Glomerular endothelial cell (primary cell): ENCODE measurements around the gene PRR14. TPM values are rescaled to one million over a fixed set of nuclear protein-coding genes. Genes with fewer than 3 reads are reported as not detected.
"Not testable (repeated sequence)": the region's sequence is repeated elsewhere in the genome, so short reads cannot be mapped to it uniquely, and the experiment has no call there.

Source experiments
- DNase-seq: peaks from one replicate; pipeline ENCODE4 v3.0.0-alpha.2; 2011; ENCODE audit warnings: low read depth, low spot score; ENCODE audit errors: extremely low read depth
- total RNA-seq: library from RNA; depleted of rRNA; stranded (reverse); fragments of >200 nt; gene quantifications from 2 replicates; pipeline ENCODE4 v1.2.3, GENCODE V29; 2015

The PRR14 gene
- total RNA-seq, 1 donor from 2014 or later = 38.1 TPM

DNA sequence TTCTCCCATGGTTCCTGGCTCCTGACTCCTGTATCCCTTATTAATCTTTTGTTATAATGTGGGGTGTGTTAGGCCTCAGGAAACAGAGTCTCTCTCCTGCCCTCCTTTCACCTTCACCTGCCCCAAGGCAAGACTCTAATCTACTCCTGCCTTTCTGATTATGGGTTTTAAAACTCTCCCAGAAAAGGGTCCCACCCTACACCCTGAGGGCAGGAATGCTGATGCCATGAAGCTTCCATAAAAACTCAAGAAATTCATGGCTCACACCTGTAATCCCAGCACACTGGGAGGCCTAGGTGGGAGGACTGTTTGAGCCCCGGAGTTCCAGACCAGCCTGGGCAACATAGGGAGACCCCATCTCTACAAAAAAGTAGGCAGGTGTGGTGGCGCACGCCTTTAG lies 29.6 kb downstream of the PRR14 start:
- DNase-seq = no peak

DNA sequence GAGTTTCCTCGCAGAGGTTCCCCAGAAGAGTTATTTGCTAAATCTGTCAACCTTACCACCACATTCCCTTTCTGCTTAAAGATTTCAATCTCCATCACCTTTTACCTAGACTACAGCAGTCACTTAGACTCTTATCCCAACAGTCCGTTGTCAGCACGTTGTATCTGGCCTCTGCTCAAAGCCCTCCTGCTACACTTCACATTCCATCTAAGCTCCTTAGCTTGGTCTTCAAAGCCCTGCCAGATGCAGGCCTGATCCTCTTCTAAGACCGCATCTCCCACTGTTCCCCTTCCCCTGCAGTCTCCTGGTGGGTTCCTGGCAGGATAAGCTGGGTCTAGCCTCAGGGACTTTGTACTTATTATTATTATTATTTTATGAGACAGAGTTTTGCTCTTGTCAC lies 37.9 kb downstream of the PRR14 start:
- DNase-seq = no peak

DNA sequence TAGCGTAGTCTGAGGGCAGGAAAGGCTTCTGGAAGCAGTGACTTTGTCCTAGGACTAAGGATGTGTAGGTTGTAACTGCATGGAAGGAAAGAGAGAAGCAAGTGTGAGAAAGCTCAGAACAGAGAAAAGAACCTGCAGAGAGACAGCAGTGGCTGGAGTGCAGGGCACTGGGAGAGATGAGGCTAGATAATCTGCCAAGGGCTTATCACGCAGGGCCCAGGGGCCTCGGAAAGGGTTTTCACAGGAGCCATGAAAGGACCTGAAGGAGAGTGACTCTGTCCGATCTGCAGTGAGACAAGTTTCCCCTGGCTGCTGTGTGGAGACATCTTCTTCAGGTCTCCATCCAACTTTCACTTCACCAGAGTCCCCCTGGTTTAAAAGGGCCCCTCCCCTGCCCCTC lies 41.1 kb downstream of the PRR14 start:
- no peak for DNase-seq

DNA sequence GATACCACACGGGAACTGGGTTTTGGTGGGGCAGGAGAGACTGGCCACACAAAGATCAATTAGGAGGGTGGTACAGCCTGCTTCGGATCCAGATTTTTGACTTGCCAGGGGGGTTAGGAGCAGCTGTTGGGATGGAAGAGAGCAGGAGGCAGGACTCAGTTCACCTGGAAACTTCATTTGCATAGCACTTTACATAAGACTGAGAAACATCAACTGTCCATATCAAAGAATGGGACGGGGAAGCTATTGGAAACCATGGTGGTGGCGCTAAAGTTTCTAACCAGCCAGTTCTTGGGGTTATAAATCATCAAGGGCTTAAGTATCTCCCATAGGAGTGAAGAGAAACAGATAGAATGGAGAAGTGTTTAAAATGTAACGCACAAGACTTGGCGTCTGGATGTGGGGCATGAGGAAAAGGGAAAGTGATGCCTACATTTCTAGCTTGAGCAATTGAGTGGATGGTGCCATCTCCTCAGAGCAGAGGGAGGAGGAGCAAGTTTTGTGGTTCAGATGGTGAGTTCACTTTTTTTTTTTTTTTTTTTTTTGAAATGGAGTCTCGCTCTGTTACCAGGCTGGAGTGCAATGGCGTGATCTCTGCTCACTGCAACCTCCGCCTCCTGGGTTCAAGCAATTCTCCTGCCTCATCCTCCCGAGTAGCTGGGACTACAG lies 41.8 kb downstream of the PRR14 start:
- DNase-seq = no peak

DNA sequence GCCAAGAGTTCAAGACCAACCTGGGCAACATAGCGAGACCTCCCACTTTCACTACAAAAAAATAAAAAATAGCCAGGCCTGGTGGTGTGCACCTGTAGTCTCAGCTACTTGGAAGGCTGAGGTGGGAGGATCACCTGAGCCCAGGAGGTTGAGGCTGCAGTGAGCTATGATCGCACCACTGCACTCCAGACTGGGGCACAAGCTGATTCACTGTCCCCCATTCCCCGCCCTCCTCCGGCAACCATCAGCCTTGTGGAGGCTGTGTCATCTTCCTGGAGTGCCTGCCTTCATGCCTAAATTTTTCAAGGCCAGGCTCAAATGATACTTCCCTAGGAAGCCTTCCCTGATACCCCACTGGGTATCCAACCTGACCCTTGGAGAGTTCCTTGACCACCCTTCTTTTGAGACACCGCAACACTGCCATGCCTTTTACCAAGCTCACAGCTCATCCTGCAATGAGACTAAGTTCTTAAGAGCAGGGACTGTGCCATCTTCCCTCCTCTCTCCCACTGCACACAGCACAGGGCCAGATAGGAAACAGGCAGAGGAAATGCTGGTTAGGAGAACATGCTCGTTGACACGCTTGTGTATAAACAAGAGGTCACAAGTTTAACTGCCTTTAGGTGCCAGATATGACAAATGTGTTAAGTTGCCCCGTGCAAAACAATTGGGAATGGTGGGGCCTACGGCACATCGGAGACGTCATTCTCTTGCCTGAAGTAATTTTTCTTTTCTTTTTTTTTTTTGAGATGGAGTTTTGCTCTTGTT lies 44.4 kb downstream of the PRR14 start:
- no peak for DNase-seq

DNA sequence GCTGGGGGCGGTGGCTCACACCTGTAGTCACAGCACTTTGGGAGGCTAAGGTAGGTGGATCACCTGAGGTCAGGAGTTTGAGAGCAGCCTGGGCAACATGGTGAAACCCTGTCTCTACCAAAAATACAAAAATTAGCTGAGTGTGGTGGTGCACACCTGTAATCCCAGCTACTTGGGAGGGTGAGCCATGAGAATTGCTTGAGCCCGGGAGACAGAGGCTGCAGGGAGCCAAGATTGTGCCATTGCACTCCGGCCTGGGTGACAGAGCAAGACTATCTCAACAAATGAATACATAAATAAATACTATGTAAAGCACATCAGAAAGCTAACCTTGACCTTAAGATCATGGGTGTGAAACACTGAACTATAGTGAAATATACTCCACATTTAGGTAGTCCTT lies 45.9 kb downstream of the PRR14 start:
- DNase-seq = not testable (repeated sequence)

DNA sequence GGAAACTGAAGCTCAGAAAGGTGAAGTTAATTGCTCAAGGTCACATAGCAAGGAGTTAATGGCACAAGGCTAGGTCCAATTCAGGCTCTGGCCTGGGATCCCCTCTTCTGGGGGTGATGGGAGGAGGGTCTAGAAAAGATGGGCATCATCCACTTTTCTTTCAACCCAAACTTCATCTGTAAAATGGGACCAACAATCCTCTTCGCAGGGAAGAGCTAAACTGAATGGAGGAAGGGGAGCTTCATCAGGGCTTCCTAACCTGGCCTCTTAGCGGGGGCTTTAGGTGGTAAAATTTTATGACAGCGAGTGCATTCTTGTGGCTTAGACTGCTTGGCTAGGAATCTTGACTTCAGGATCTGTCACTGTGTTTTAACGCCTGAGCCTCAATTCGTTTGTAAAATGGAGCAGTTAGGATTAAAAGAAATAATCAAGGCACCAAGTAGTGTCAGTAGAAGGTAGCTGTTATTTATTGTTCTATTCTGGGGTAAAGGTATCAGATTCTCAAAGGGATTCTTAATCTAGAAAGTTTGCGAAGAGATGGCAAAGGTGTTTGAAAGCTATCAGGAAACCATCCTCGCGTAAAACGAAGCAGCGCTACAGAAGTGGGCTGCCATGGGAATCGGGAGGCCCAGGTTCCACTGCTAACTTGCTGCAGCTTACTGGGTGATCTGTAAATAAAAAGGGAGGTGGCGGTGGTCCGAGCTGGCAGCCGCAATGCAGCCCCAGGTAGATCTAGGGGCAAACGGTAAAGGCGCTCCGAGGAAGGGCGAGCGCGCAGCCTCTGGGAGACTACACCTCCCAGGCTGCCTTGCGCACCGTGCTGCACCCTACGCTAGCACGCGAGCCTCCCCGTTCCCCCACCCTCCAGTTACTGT lies 46.7 kb downstream of the PRR14 start:
- no peak for DNase-seq

DNA sequence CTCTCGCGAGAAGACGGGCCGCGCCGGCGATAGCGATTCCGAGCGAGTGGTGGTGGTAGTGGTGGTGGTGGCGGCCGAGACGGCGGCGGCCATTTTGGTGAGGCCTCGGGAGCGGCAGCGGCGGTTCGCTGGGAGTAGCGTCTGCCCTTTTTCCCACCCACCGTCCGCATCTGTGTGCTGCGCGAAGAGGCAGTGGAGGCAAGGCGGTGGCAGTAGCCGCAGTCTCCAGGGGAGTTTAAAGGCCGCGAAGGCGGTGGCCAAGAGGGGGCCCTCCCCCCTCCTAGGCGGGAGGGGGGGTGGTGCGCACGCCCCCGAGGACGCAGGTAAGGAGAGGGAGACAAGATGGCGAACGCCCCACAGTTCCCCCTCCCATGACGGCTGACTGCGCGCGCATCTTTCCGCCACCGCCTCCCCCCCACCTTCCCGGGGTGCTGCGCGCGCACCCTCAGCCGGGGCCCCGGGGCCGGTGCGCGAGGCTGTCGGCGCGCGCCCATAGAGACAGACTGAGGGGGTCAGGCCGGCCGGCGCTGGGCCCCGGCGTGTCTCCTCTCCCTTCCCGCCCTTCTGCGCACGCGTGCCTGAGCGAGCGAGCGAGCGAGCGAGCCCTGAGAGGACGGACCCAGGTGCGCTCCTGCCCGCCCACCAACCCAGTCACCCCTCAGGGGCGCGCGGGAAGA lies 47.5 kb downstream of the PRR14 start:
- no peak for DNase-seq

DNA sequence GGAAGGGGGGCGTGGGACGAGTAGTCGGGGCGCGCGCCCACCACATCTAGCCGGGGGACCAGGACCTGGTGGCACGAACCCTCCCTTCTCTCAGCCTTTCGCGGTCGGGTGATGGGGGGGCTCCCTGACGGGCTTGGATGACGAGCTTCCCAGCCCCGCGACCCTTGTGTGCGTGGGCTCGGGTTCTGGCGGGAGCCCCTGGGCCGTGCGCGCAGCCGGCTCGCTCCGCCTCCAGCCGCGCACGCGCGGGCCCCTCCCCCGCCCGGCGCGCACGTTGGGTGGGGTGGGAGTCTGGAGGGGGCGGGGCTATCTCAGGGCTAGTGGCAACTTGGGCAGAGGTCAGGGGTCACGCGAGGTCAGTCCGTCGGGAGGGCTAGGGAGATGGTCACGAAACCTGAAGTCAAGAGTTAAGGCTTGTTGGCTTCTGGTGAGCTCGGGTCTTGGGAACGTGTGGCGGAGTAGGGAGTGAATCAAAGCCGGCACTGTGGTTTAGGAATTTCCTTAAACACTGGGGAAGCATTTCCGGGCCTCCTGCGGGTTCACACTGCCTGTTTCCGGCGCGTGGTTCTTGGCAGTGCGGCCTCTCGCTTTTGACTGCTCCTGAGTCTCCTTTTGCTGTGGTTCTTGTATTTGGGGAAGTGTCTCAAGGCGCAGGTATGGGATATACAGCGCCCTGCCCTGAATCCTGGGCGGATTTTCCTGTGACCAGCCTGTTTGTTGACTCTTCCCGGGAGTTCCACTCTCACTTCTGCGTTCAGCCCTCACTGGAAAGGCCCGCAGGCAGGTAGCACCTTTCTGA lies 48.3 kb downstream of the PRR14 start, which contains the start of gene SRCAP:
Gene SRCAP (plus strand): TSS at position 356 of the 799 bp plus-strand sequence. CDS start 1,654 bp downstream, outside the sequence.
- no peak for DNase-seq

DNA sequence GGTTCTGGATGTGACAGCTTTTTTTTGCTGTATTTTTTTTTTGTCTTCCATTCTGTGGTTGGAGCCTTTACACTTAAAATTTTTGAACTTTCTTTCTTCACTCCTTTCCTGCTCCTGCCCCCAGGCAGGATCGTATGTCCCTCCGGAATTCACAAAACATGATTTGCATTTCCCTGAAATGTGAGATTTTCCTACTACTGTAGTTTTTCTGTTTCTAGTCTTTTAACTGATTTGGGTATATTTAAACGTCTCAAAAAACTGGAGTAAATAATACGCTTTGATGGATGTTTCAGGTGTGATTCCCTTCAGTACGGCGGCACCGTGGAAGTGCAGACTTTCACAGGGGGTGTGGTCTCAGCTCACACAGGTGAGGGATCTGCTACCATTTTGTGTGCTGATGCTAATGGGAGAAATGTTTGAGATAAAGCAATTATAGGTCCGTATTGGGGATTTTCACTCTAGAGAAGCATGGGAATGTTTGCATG lies 48.9 kb downstream of the PRR14 start:
- DNase-seq = no peak

DNA sequence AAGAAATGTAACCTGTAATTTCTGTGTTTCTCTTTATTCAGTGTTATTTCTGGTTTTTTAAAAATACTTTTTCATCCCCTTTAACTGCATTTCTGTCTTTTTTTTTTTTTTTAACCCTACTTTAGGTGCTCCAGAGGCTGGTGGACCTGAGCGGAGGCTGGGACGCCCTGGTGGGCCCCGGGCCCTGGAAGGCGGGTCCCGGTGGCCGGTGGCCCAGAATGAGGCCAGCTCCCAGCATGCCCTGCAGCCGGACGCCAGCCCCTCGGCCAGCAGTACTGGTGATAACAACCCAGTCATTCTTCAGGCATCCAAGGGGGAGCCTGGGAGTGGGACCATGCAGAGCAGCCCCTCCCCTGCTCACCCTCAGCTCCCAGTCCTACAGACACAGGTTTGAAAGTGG lies 49.7 kb downstream of the PRR14 start:
- DNase-seq = no peak

DNA sequence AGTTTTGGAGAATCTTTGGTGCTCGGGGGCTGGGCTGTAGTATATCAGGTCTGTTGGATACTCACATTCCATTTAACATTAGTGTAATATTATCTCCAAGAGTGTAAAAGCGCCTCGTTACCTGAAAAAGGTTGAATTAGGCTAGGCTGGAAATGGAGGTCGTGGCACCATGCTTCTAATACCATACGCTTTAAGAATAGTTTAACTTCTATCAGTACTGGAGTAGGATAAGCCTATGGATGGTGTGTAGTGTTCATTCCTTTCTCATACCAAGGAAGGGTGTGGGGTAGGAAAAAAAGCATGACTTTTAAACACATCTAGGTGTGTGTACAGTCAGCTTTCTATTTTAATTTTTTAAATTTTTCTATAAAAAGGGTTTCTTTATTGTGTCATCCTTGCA lies 50.2 kb downstream of the PRR14 start:
- DNase-seq = no peak

DNA sequence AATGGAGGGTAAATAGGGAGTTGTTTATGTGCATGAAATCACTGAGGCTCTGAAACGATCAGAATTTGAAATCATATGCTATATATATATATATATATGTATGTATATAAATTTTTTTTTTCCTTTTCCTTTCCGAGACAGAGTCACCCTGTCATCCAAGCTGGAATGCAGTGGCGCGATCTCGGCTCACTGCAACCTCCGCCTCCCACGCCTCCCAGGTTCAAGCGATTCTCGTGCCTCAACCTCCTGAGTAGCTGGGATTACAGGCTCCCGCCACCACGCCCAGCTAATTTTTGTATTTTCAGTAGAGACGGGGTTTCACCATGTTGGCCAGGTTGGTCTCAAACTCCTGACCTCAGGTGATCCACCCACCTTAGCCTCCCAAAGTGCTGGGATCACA lies 52.3 kb downstream of the PRR14 start:
- not testable (repeated sequence) for DNase-seq

DNA sequence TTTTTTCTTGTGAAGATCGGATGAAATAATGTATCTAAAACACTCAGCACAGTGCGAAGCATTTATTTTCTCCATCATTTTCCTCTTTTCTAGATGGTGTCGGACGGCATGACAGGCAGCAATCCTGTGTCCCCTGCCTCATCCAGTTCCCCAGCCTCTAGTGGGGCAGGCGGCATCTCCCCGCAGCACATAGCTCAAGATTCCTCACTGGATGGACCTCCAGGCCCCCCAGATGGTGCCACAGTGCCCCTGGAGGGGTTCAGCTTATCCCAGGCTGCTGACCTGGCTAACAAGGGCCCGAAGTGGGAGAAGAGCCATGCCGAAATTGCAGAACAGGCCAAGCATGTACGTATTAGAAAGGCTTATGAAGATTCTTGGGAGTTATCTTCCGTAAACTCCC lies 53.2 kb downstream of the PRR14 start:
- DNase-seq = no peak

Other genes starting within 250 kb of the PRR14 start
- gene ZNF771, start 243.4 kb upstream of the PRR14 start, total RNA-seq = 19.0 and 19.8 TPM in 2 replicates
- 35.9 and 43.8 TPM in 2 replicates for gene DCTPP1, start 220.9 kb upstream of the PRR14 start, total RNA-seq
- gene SEPHS2, start 205.1 kb upstream of the PRR14 start, total RNA-seq = 35.3 and 38.1 TPM in 2 replicates
- not detected in 2 replicates for gene ITGAL, start 178.2 kb upstream of the PRR14 start, total RNA-seq
- 31.9 and 36.2 TPM in 2 replicates for gene ZNF768, start 124.4 kb upstream of the PRR14 start, total RNA-seq
- gene ZNF747, start 116.1 kb upstream of the PRR14 start, total RNA-seq = 6.0 and 6.1 TPM in 2 replicates
- 9.9 and 12.5 TPM in 2 replicates for gene ZNF764, start 92.6 kb upstream of the PRR14 start, total RNA-seq
- 11.1 and 12.4 TPM in 2 replicates for gene ZNF688, start 79.2 kb upstream of the PRR14 start, total RNA-seq
- 5.8 and 11.2 TPM in 2 replicates for gene ZNF785, start 65.3 kb upstream of the PRR14 start, total RNA-seq
- 9.0 and 11.4 TPM in 2 replicates for gene ZNF689, start 40.6 kb upstream of the PRR14 start, total RNA-seq
- gene FBRS, start 7.5 kb downstream of the PRR14 start, total RNA-seq = 34.3 and 64.9 TPM in 2 replicates
- gene SRCAP, start 48.2 kb downstream of the PRR14 start, total RNA-seq = 19.8 and 49.5 TPM in 2 replicates
- 17.6 and 25.3 TPM in 2 replicates for gene PHKG2, start 97.5 kb downstream of the PRR14 start, total RNA-seq
- 2.0 and 6.5 TPM in 2 replicates for gene CFAP119, start 111.1 kb downstream of the PRR14 start, total RNA-seq
- gene RNF40, start 111.4 kb downstream of the PRR14 start, total RNA-seq = 100.0 and 115 TPM in 2 replicates
- gene ZNF629, start 136.2 kb downstream of the PRR14 start, total RNA-seq = 12.1 and 17.5 TPM in 2 replicates
- gene BCL7C, start 243.1 kb downstream of the PRR14 start, total RNA-seq = 44.5 and 54.5 TPM in 2 replicates
- 0.19 and 0.53 TPM in 2 replicates for gene CTF1, start 245.7 kb downstream of the PRR14 start, total RNA-seq